MCF 10A (cell line): ENCODE data around the gene ELMO1. TPM values are rescaled to one million over a fixed set of nuclear protein-coding genes. Genes with fewer than 3 reads are reported as not detected.

Experiments
- BruUV-seq: library from RNA; stranded (reverse); fragments of 400-500 nt; replicated peaks from 2 replicates; lab custom pipeline; 2021; lab: Mats Ljungman, UMichigan
- CTCF ChIA-PET: fragments of 300-600 bp; sonication (Branson Sonifier 250); formaldehyde crosslinking; extraction: SDS; loops from one replicate; lab custom pipeline; 2021; ENCODE audit warnings: antibody characterized with exemption, inconsistent platforms; lab: Yijun Ruan, JAX
- POLR2A ChIA-PET: fragments of 300-600, 350-650 bp; sonication (Branson Sonifier 250); formaldehyde crosslinking; extraction: SDS; loops from one replicate; lab custom pipeline; 2020; ENCODE audit warnings: antibody characterized with exemption, inconsistent platforms; lab: Yijun Ruan, JAX
- DNase-seq: peaks from one replicate; pipeline ENCODE4 v3.0.0-alpha.2; 2018; ENCODE audit not compliant: unreplicated experiment
- H3K27ac Mint-ChIP-seq: one replicate; pipeline ENCODE4 v1.8.0; 2022; ENCODE audit warnings: mild to moderate bottlenecking, low read depth, mixed read lengths; ENCODE audit not compliant: unreplicated experiment
- H3K27me3 Mint-ChIP-seq: one replicate; pipeline ENCODE4 v1.8.0; 2022; ENCODE audit warnings: mixed read lengths; ENCODE audit not compliant: insufficient read depth, unreplicated experiment
- H3K36me3 Mint-ChIP-seq: one replicate; pipeline ENCODE4 v1.8.0; 2022; ENCODE audit warnings: mild to moderate bottlenecking, moderate library complexity, mixed read lengths; ENCODE audit not compliant: insufficient read depth, unreplicated experiment
- H3K4me1 Mint-ChIP-seq: one replicate; pipeline ENCODE4 v1.8.0; 2022; ENCODE audit warnings: mixed read lengths; ENCODE audit not compliant: insufficient read depth, unreplicated experiment
- H3K4me3 Mint-ChIP-seq: one replicate; pipeline ENCODE4 v1.8.0; 2022; ENCODE audit warnings: mild to moderate bottlenecking, moderate library complexity, mixed read lengths; ENCODE audit not compliant: unreplicated experiment
- H3K9me3 Mint-ChIP-seq: one replicate; pipeline ENCODE4 v1.8.0; 2022; ENCODE audit warnings: mixed read lengths; ENCODE audit not compliant: unreplicated experiment
- intact Hi-C: fragments of 100-400 bp; cut with micrococcal nuclease; formaldehyde crosslinking; loops from 2 replicates; pipeline ENCODE4 v1.14.1; 2022
- total RNA-seq: library from RNA; stranded (reverse); gene quantifications from 2 replicates; pipeline ENCODE4 v1.2.3, GENCODE V29; 2022
- TF ChIP-seq, protein P1 (sequence below): fragments of 200-600 bp; IDR thresholded peaks from one replicate; pipeline ENCODE4 v1.8.0; 2022; ENCODE audit warnings: antibody characterized with exemption, mild to moderate bottlenecking; ENCODE audit not compliant: unreplicated experiment

ELMO1 gene
- total RNA-seq, 1 experiment from 2014 or later = 0.30 TPM

DNA sequence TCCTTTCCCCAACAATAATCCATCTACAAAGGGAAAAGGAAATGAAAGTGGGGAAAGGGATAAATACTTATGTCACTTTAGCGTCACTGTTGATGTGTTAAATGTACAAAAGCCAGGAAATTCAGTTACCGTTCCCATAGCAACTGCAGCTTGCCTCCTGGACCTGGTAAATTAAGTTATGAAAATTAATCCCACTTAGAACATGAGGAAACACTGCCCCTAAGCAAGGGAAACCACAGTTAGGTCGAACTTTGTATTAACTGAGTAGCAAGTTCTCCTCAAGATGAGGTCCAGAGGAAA is 386.2 kb downstream of the ELMO1 start:
- no peak overlapping the region for H3K4me3 Mint-ChIP-seq
- DNase-seq = no peak
- H3K9me3 Mint-ChIP-seq = peaks cover 11% of the 10 kb centered on the region
- H3K36me3 Mint-ChIP-seq = no peaks in the 10 kb centered on the region
- BruUV-seq = no TSS peak
- no peaks in the 10 kb centered on the region for H3K27me3 Mint-ChIP-seq
- TF ChIP-seq, protein P1, sequence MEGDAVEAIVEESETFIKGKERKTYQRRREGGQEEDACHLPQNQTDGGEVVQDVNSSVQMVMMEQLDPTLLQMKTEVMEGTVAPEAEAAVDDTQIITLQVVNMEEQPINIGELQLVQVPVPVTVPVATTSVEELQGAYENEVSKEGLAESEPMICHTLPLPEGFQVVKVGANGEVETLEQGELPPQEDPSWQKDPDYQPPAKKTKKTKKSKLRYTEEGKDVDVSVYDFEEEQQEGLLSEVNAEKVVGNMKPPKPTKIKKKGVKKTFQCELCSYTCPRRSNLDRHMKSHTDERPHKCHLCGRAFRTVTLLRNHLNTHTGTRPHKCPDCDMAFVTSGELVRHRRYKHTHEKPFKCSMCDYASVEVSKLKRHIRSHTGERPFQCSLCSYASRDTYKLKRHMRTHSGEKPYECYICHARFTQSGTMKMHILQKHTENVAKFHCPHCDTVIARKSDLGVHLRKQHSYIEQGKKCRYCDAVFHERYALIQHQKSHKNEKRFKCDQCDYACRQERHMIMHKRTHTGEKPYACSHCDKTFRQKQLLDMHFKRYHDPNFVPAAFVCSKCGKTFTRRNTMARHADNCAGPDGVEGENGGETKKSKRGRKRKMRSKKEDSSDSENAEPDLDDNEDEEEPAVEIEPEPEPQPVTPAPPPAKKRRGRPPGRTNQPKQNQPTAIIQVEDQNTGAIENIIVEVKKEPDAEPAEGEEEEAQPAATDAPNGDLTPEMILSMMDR = no peak
- ChIA-PET CTCF (interaction anchor here (0.5 to 1.0 kb wide), 3 partner anchors 8 to 146 kb away, joined by 3 read pairs; no protein-coding TSS in a partner anchor), POLR2A (interaction anchor here (0.6 kb wide), 1 partner anchor 147 kb away, joined by 3 read pairs; no protein-coding TSS in a partner anchor)
- H3K4me1 Mint-ChIP-seq = peaks cover 12% of the 10 kb centered on the region
- H3K27ac Mint-ChIP-seq = no peak overlapping the region
- intact Hi-C loops = no loop called here

DNA sequence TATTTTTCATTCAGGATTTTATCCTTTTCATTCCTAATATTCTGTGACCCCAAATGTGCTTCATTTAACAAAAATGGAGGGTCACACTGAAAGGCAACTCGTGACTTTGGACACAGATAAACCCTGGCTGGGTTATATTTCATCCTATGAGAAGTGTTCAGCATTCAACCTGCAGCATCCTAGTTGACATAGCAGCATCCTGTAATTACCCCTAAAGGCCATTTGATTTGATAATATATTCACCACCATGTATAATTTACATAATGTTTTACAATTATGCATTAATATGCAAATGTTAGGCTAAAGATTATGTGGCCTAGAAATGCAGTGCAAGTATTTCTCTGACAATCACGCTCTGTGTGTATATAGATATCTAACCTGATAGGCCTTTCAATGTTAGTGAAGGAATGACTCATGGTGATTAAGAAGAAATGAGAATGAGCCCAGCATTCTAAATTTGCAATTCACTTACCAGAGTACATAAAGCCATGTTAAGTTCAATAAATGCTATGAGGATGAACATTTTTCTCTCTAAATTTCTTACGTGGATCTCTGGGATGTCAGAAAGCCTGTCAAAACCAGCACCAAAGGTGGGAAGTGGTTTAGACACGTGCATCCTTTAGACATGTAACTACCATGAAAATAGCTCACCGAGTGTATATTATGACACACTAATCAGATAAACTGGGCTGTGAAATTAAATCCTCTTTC is 386.7 kb downstream of the ELMO1 start:
- TF ChIP-seq, protein P1 = no peak
- CTCF ChIA-PET = interaction anchor here (0.5 to 1.0 kb wide), 3 partner anchors 9 to 146 kb away, joined by 3 read pairs; no protein-coding TSS in a partner anchor
- Mint-ChIP-seq H3K27me3 (no peaks in the 10 kb centered on the region), H3K9me3 (peaks cover 11% of the 10 kb centered on the region), H3K4me1 (peaks cover 12% of the 10 kb centered on the region), H3K27ac (no peak overlapping the region), H3K36me3 (no peaks in the 10 kb centered on the region), H3K4me3 (no peak overlapping the region)
- POLR2A ChIA-PET = no interaction called here
- no peak for DNase-seq
- intact Hi-C loops = no loop called here
- BruUV-seq = no TSS peak

DNA sequence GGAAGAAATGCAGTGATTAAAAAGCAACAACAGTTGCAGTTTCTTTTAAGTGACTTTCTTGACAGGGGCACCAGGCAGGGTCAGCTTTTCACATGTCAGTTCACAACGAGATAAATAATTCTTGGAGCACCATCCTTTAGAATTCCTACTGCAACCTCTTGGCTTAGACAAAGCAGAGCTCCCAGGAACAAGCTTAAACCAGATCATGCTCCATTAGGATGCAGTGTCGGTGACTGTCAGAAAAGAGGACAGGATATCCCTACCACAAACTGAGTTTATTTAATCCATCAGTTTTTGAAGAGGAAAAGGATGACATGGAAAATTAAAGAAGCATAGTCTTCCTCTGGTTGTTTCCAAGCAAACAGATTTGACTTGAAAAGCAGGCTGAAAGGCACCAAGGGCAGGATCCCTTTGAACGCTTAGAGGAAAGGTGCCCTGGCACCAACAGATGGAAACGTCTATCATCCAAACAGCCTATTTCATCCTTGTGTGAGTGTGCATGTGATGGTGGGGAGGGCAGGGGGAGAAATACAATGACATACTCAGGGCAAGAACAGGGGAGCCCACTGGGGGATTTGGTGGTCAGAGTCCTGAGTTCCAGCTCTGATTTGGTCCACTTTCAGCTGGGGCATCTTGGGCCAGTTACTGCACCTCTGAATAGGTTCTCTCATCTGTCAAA is 392.3 kb downstream of the ELMO1 start:
- H3K4me3 Mint-ChIP-seq = no peak overlapping the region
- intact Hi-C loops = no loop called here
- POLR2A ChIA-PET = interaction anchor here (0.6 kb wide), 1 partner anchor 114 kb away, joined by 3 read pairs; no protein-coding TSS in a partner anchor
- no peaks in the 10 kb centered on the region for H3K36me3 Mint-ChIP-seq
- no peaks in the 10 kb centered on the region for H3K4me1 Mint-ChIP-seq
- H3K27me3 Mint-ChIP-seq = peaks cover 26% of the 10 kb centered on the region
- DNase-seq = no peak
- H3K27ac Mint-ChIP-seq = no peak overlapping the region
- H3K9me3 Mint-ChIP-seq = no peaks in the 10 kb centered on the region
- TF ChIP-seq, protein P1 = no peak
- BruUV-seq = no TSS peak
- CTCF ChIA-PET = interaction anchor here (0.7 to 1.1 kb wide), 2 partner anchors 10 to 18 kb away, joined by 3 to 4 read pairs; no protein-coding TSS in a partner anchor

DNA sequence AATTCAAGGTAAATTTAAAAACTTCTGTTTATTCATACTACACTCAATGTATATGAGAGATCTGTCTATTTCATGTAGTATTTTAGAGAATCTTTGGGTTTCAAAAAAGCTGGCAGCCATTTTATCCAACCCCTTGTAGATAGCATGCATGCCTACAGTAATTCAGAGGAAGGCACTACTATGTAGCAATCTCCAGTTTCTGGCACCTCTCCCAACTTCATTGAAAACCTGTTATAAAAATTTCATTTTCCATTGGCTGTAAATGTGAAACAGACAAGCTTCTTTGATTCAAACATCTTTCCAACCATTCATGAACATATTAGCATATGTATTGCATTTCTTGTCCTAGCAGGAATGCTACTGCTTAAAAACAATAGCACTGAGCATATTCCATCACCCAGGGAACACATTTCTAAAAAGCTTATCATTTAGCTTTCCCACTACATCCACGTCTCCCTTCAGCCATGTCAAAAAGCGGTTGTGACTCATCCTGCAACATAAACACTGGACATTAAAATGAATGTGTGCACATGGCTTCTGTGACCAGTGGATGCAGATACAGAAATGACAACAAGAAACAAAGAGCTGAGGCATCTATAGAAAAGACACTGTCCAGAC is 393.9 kb downstream of the ELMO1 start:
- Mint-ChIP-seq H3K27me3 (peaks cover 26% of the 10 kb centered on the region), H3K27ac (no peak overlapping the region), H3K4me3 (no peak overlapping the region), H3K4me1 (no peaks in the 10 kb centered on the region), H3K36me3 (no peaks in the 10 kb centered on the region), H3K9me3 (no peaks in the 10 kb centered on the region)
- TF ChIP-seq, protein P1 = no peak
- no TSS peak for BruUV-seq
- intact Hi-C loops = no loop called here
- ChIA-PET CTCF (no interaction called here), POLR2A (no interaction called here)
- DNase-seq = peak; percentile 4
